ENCODE results near the gene PRELID1.

Gene PRELID1

DNA sequence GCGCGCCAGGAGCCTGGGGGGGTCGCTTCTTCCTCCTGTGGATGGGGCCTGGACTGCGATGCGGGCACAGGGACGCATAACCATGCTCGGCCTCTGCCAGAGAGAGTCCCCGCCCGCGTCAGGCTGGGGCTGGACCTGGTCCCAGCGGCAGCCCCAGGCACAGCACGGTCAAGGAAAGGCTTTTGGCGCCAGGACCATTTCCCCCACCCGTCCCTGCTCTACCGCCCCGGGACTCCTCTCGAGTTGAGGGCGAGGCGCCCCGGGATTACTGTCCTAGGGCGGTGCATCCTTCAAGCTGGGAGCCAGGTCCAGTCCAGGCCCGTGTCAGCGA is 7.8 kb downstream of the PRELID1 start:
- DNase-seq (ENCODE audit: low read depth in 1 of 2, low spot score in 1 of 2): peak in 1 of 2 experiments; percentile 45
- in situ Hi-C loops (cut with HindIII; ENCODE audit: low pct_unique_long_range_greater_than_20kb, low sequenced_read_pairs): no loop called here
- TF ChIP-seq JUND (IDR thresholded peaks at IDR 0.05; ENCODE audit: low read depth): no peak

GRCh38 chr5:177311723-177312648 is 8.4 kb downstream of the PRELID1 start, which contains the start of gene MXD3:
TSS of gene MXD3 (minus strand) at chr5:177311898. CDS start at chr5:177311830, 68 bp downstream.
- in situ Hi-C loops (cut with HindIII; ENCODE audit: low pct_unique_long_range_greater_than_20kb, low sequenced_read_pairs): no loop called here
- TF ChIP-seq JUND (IDR thresholded peaks at IDR 0.05; ENCODE audit: low read depth): no peak

GRCh38 chr5:177312649-177313181 is 9.1 kb downstream of the PRELID1 start:
- in situ Hi-C loops (cut with HindIII; ENCODE audit: low pct_unique_long_range_greater_than_20kb, low sequenced_read_pairs): no loop called here
- DNase-seq (ENCODE audit: low read depth in 1 of 2, low spot score in 1 of 2): peak in 1 of 2 experiments; percentile 61
- TF ChIP-seq JUND (IDR thresholded peaks at IDR 0.05; ENCODE audit: low read depth): no peak

More at GRCh38 chr5:177311723-177312648, 8.4 kb downstream of the PRELID1 start, which contains the start of gene MXD3:
- peak; percentile 96 to 98 for DNase-seq (ENCODE audit: low read depth in 1 of 2, low spot score in 1 of 2)

GRCh38 chr5:177313561-177314259 is 10.1 kb downstream of the PRELID1 start:
- in situ Hi-C loops (cut with HindIII; ENCODE audit: low pct_unique_long_range_greater_than_20kb, low sequenced_read_pairs): no loop called here
- no peak for TF ChIP-seq JUND (IDR thresholded peaks at IDR 0.05; ENCODE audit: low read depth)
- no peak for DNase-seq (ENCODE audit: low read depth in 1 of 2, low spot score in 1 of 2)

DNA sequence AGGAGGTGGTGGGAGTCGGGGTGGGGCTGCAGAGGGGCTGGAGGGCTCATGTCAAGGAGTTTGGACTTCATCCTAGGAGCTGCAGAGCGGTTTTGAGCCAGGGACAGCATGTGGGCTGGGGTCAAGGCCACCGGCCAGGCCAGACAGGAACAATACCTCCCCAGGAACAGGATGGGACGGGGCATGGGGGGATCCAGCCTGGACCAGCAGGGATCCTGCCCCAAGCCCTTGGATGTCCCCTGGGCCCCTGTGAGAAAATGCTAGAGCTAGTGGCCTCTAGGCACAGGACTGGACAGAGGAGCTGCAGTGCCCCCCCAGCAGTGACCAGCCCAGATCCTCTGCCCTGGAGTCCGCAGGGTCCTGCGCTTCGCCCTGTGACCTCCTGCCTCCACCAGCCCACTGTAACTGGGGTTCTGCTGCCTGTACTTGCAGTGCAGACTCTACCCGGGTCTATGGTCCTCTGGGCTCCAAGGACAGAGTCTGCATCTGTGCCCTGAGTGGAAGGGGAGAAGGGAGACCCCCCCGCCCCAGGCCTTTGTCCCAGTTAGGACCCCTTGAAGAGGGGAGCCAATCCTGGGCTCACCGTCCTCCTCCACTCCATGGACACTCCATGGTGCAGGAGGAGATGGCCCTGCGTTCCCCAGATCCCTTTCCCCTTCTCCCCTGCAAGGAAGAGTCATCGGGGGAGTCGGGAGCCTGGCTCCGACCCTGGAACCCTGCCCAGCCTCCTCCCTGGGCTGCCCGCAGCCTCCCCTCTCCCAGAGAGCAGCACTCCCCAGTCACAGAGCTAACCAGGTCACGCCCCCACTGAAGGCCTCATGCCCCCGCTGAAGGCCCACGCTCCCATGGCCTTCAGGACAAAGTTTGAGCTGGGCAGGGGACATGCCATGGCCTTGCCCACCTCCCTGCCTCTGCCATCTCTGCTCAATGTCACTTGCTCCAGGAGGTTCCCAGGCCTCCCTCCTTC is 11.1 kb downstream of the PRELID1 start:
- in situ Hi-C loops (cut with HindIII; ENCODE audit: low pct_unique_long_range_greater_than_20kb, low sequenced_read_pairs): no loop called here
- no peak for TF ChIP-seq JUND (IDR thresholded peaks at IDR 0.05; ENCODE audit: low read depth)
- no peak for DNase-seq (ENCODE audit: low read depth in 1 of 2, low spot score in 1 of 2)

- in situ Hi-C loops (cut with HindIII; ENCODE audit: low pct_unique_long_range_greater_than_20kb, low sequenced_read_pairs): no loop called here
- TF ChIP-seq JUND (IDR thresholded peaks at IDR 0.05; ENCODE audit: low read depth): no peak
Measured at GRCh38 chr5:177315411-177315810, 11.8 kb downstream of the PRELID1 start.

DNA sequence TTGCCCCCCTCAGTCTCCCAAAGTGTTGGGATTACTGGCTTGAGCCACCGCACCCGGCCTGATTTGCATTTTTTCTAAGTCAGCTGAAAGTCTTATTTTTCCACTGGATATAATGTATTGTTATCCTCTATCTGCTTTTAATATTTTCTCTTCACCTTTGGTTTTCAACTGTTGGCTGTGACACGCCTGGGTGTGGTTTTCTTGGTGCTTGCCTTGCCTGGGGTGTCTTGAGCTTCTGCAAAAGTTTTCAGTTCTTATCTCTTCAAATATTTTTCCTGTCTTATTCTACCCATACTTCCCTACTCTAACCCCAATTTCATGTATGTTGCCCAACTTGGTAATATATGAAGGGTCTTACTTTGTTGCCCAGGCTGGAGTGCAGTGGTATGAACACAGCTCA is 12.4 kb downstream of the PRELID1 start:
- DNase-seq (ENCODE audit: low read depth in 1 of 2, low spot score in 1 of 2): no peak
- TF ChIP-seq JUND (IDR thresholded peaks at IDR 0.05; ENCODE audit: low read depth): no peak
- in situ Hi-C loops (cut with HindIII; ENCODE audit: low pct_unique_long_range_greater_than_20kb, low sequenced_read_pairs): no loop called here

More at GRCh38 chr5:177315411-177315810, 11.8 kb downstream of the PRELID1 start:
- no peak for DNase-seq (ENCODE audit: low read depth in 1 of 2, low spot score in 1 of 2)

- in situ Hi-C loops (cut with HindIII; ENCODE audit: low pct_unique_long_range_greater_than_20kb, low sequenced_read_pairs): no loop called here
- DNase-seq (ENCODE audit: low read depth in 1 of 2, low spot score in 1 of 2): peak; percentile 72 to 84
- no peak for TF ChIP-seq JUND (IDR thresholded peaks at IDR 0.05; ENCODE audit: low read depth)
Measured at GRCh38 chr5:177317959-177318377, 14.4 kb downstream of the PRELID1 start.

- TF ChIP-seq JUND (IDR thresholded peaks at IDR 0.05; ENCODE audit: low read depth): no peak
- no peak for DNase-seq (ENCODE audit: low read depth in 1 of 2, low spot score in 1 of 2)
- in situ Hi-C loops (cut with HindIII; ENCODE audit: low pct_unique_long_range_greater_than_20kb, low sequenced_read_pairs): no loop called here
Measured at GRCh38 chr5:177319913-177320588, 16.5 kb downstream of the PRELID1 start.

DNA sequence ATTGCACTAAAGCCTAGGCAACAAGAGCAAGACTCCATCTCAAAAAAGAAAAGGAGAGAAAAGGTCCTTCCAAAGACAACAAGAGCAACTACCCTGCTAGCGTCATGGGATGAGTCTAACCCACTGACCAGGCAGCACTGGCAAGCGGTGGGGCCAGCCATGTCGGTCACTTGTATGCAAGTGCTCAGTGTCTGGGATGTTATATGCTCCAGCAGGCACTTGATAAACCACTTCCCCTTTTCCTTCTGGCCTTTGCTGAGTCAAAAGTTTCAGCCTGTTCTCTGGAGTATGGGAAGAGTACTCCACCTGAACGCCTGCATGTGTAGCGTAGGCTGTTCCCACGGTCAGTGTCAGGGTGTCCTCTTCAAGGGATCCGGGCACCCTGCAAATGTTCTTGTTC is 17.3 kb downstream of the PRELID1 start:
- DNase-seq (ENCODE audit: low read depth in 1 of 2, low spot score in 1 of 2): no peak
- in situ Hi-C loops (cut with HindIII; ENCODE audit: low pct_unique_long_range_greater_than_20kb, low sequenced_read_pairs): no loop called here
- TF ChIP-seq JUND (IDR thresholded peaks at IDR 0.05; ENCODE audit: low read depth): no peak

DNA sequence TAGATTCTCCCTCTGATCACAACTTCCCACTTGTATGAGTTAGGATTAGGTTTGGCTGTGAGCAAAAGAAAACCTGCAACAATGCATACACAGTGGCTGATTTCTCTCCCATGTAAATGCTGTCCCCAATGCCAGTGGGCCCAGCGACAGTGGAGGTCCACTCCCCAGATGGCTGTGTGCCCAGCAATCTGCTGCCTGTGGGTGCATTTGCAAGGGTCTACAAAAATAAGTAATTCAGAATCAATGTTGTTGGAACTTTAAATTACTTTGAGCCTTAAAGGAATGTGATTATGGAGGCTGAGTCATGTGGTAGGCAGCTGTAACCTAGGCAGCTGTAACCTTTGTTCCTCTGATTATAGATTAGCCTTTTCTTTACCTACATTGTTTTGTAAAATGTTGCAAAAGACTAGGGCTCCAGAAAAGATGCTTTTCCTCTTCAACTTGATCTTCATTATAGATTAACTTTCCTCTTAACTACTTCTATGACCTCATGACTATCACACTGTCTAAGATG is 22.3 kb downstream of the PRELID1 start:
- TF ChIP-seq JUND (IDR thresholded peaks at IDR 0.05; ENCODE audit: low read depth): no peak
- in situ Hi-C loops (cut with HindIII; ENCODE audit: low pct_unique_long_range_greater_than_20kb, low sequenced_read_pairs): no loop called here
- DNase-seq (ENCODE audit: low read depth in 1 of 2, low spot score in 1 of 2): no peak

All from T47D (cell line).